HEK293 (cell line): Measurements from ENCODE around the gene OLA1.

Source experiments
- CTCF ChIA-PET: fragments of 350-600 bp; formaldehyde crosslinking; extraction: SDS; loops from one replicate; lab custom pipeline; 2021; ENCODE audit warnings: antibody characterized with exemption; lab: Yijun Ruan, JAX
- POLR2A ChIA-PET: fragments of 300-600 bp; formaldehyde crosslinking; extraction: SDS; loops from one replicate; lab custom pipeline; 2020; ENCODE audit warnings: antibody characterized with exemption, inconsistent platforms; lab: Yijun Ruan, JAX
- H3K27ac ChIP-seq: fragments of 200-500 bp; sonication (Bioruptor generic); 2 replicates; pipeline ENCODE4 v1.5.1; 2014; ENCODE audit warnings: low read depth, low read length, control low read depth, inconsistent platforms; ENCODE audit errors: extremely low read depth
- H3K36me3 ChIP-seq, 2 experiments: fragments of 200-500 bp in 1 of 2; sonication (Bioruptor generic) in 1 of 2; 1 replicate in 1 of 2; 2 replicates in 1 of 2; pipeline ENCODE4 v1.5.1; 2014 to 2017; ENCODE audit warnings: inconsistent platforms in 2 of 2, low read length in 2 of 2; ENCODE audit not compliant: control insufficient read depth in 2 of 2, insufficient read depth in 1 of 2
- H3K4me1 ChIP-seq: fragments of 200-500 bp; sonication (Bioruptor generic); 2 replicates; pipeline ENCODE4 v1.5.1; 2014; ENCODE audit warnings: mild to moderate bottlenecking, low read length, inconsistent platforms; ENCODE audit not compliant: control insufficient read depth, insufficient read depth
- H3K4me3 ChIP-seq: 2 replicates; pipeline ENCODE4 v1.5.1; 2011; ENCODE audit warnings: low read depth, mild to moderate bottlenecking, control low read depth, low read length, moderate library complexity
- H3K9me3 ChIP-seq: fragments of 200-500 bp; sonication (Bioruptor generic); 2 replicates; pipeline ENCODE4 v1.5.1; 2014; ENCODE audit warnings: low read depth, low read length, inconsistent platforms; ENCODE audit not compliant: control insufficient read depth, insufficient read depth
- FEZF1 ChIP-seq: fragments of 450-650 bp; formaldehyde crosslinking; IDR thresholded peaks from 2 replicates; pipeline ENCODE4 v1.5.1; 2016; ENCODE audit warnings: missing biosample characterization, missing genetic modification characterization
- HOXD13 ChIP-seq: sonication (generic); formaldehyde crosslinking; IDR thresholded peaks from 2 replicates; pipeline ENCODE4 v1.8.0; 2022; ENCODE audit warnings: missing genetic modification reagents, borderline replicate concordance
- KLF1 ChIP-seq: fragments of 450-650 bp; formaldehyde crosslinking; IDR thresholded peaks from 2 replicates; pipeline ENCODE4 v1.5.1; 2016; ENCODE audit warnings: missing biosample characterization, missing genetic modification characterization
- KLF9 ChIP-seq: fragments of 450-650 bp; formaldehyde crosslinking; IDR thresholded peaks from 2 replicates; pipeline ENCODE4 v1.5.1; 2016; ENCODE audit warnings: missing biosample characterization, missing genetic modification characterization, low read depth
- PBX3 ChIP-seq: sonication (generic); formaldehyde crosslinking; IDR thresholded peaks from 2 replicates; pipeline ENCODE4 v1.8.1; 2022; ENCODE audit warnings: mild to moderate bottlenecking, moderate library complexity, missing genetic modification reagents
- PRDM10 ChIP-seq: fragments of 450-650 bp; formaldehyde crosslinking; IDR thresholded peaks from 2 replicates; pipeline ENCODE4 v1.5.1; 2016; ENCODE audit warnings: missing biosample characterization, missing genetic modification characterization
- SCRT1 ChIP-seq: fragments of 450-650 bp; formaldehyde crosslinking; IDR thresholded peaks from 2 replicates; pipeline ENCODE4 v1.5.1; 2016; ENCODE audit warnings: missing biosample characterization, missing genetic modification characterization, borderline replicate concordance
- SCRT2 ChIP-seq: fragments of 450-650 bp; formaldehyde crosslinking; IDR thresholded peaks from 2 replicates; pipeline ENCODE4 v1.5.1; 2016; ENCODE audit warnings: missing biosample characterization, missing genetic modification characterization
- TCF7L2 ChIP-seq: IDR thresholded peaks from 2 replicates; pipeline ENCODE4 v1.6.1; 2011; ENCODE audit warnings: low read depth, mild to moderate bottlenecking, inconsistent platforms, low read length, moderate library complexity, borderline replicate concordance
- ZBTB17 ChIP-seq: fragments of 450-650 bp; formaldehyde crosslinking; IDR thresholded peaks from 2 replicates; pipeline ENCODE4 v1.5.1; 2016; ENCODE audit warnings: missing biosample characterization, missing genetic modification characterization
- ZBTB6 ChIP-seq: fragments of 450-650 bp; formaldehyde crosslinking; IDR thresholded peaks from 2 replicates; pipeline ENCODE4 v1.5.1; 2017; ENCODE audit warnings: missing biosample characterization, missing genetic modification characterization
- ZBTB7A ChIP-seq: fragments of 450-650 bp; formaldehyde crosslinking; IDR thresholded peaks from 2 replicates; pipeline ENCODE4 v1.5.1; 2016; ENCODE audit warnings: low read depth, missing biosample characterization, missing genetic modification characterization
- ZFP37 ChIP-seq: fragments of 450-650 bp; formaldehyde crosslinking; IDR thresholded peaks from 2 replicates; pipeline ENCODE4 v1.5.1; 2016; ENCODE audit warnings: missing biosample characterization, missing genetic modification characterization
- ZNF146 ChIP-seq: fragments of 450-650 bp; formaldehyde crosslinking; IDR thresholded peaks from 2 replicates; pipeline ENCODE4 v1.5.1; 2016; ENCODE audit warnings: missing biosample characterization, missing genetic modification characterization
- ZNF202 ChIP-seq: fragments of 450-650 bp; formaldehyde crosslinking; IDR thresholded peaks from 2 replicates; pipeline ENCODE4 v1.5.1; 2016; ENCODE audit warnings: missing biosample characterization, missing genetic modification characterization, borderline replicate concordance
- ZNF248 ChIP-seq: fragments of 450-650 bp; formaldehyde crosslinking; IDR thresholded peaks from 2 replicates; pipeline ENCODE4 v1.5.1; 2017; ENCODE audit warnings: missing biosample characterization, missing genetic modification characterization
- ZNF341 ChIP-seq: fragments of 450-650 bp; formaldehyde crosslinking; IDR thresholded peaks from 2 replicates; pipeline ENCODE4; 2016; ENCODE audit warnings: low read depth, missing biosample characterization, missing genetic modification characterization
- ZNF391 ChIP-seq: fragments of 450-650 bp; formaldehyde crosslinking; IDR thresholded peaks from 2 replicates; pipeline ENCODE4 v1.5.1; 2016; ENCODE audit warnings: low read depth, missing biosample characterization, missing genetic modification characterization, borderline replicate concordance
- ZNF449 ChIP-seq: fragments of 450-650 bp; formaldehyde crosslinking; IDR thresholded peaks from 2 replicates; pipeline ENCODE4 v1.5.1; 2017; ENCODE audit warnings: missing biosample characterization, mild to moderate bottlenecking, missing genetic modification characterization, moderate library complexity
- ZNF529 ChIP-seq: fragments of 450-650 bp; formaldehyde crosslinking; IDR thresholded peaks from 2 replicates; pipeline ENCODE4 v1.5.1; 2017; ENCODE audit warnings: missing genetic modification characterization, missing biosample characterization; ENCODE audit not compliant: insufficient replicate concordance
- ZNF555 ChIP-seq: fragments of 450-650 bp; formaldehyde crosslinking; conservative IDR thresholded peaks from 2 replicates; pipeline ENCODE4 v1.5.1; 2017; ENCODE audit warnings: missing biosample characterization, mild to moderate bottlenecking, missing genetic modification characterization, inconsistent platforms
- ZNF571 ChIP-seq: fragments of 450-650 bp; formaldehyde crosslinking; IDR thresholded peaks from 2 replicates; pipeline ENCODE4 v1.5.0; 2017; ENCODE audit warnings: missing biosample characterization, missing genetic modification characterization

Gene OLA1

GRCh38 chr2:174076975-174077374 is 171.4 kb downstream of the OLA1 start (continued):
- TF ChIP-seq ZNF391 (tag by site-specific recombination) = no peak
- no peak for TF ChIP-seq ZNF202
- TF ChIP-seq ZBTB7A = no peak
- no peak for TF ChIP-seq KLF9 (tag by site-specific recombination)

GRCh38 chr2:174076040-174076439 is 172.3 kb downstream of the OLA1 start:
- TF ChIP-seq ZFP37 (tag by site-specific recombination) (no peak), SCRT2 (tag by site-specific recombination) (peak; percentile 78)
- Histone ChIP-seq H3K4me1 (peaks cover 2% of the 10 kb centered on the region; the same call in 1 of the 2 replicates), H3K9me3 (no peaks in the 10 kb centered on the region), H3K36me3 (peaks cover 0 to 21% of the 10 kb centered on the region in 2 experiments; a peak in 1 of 3 replicates), H3K27ac (no peak overlapping the region), H3K4me3 (no peak overlapping the region)
- POLR2A ChIA-PET = no interaction called here
- CTCF ChIA-PET = interaction anchor here (0.6 to 1.2 kb wide), 3 partner anchors 16 to 481 kb away, joined by 3 to 4 read pairs (median 3); no protein-coding TSS in a partner anchor

GRCh38 chr2:174074831-174075230 is 173.5 kb downstream of the OLA1 start:
- Histone ChIP-seq H3K4me1 (peaks cover 2% of the 10 kb centered on the region; the same call in 1 of the 2 replicates), H3K27ac (no peak overlapping the region), H3K36me3 (peaks cover 0 to 21% of the 10 kb centered on the region in 2 experiments; a peak in 1 of 3 replicates), H3K9me3 (no peaks in the 10 kb centered on the region), H3K4me3 (no peak overlapping the region)
- ChIA-PET CTCF (no interaction called here), POLR2A (no interaction called here)
- no peak for TF ChIP-seq ZNF146 (tag by site-specific recombination)
- TF ChIP-seq ZNF555 (tag by site-specific recombination) = no peak
- no peak for TF ChIP-seq TCF7L2
- no peak for TF ChIP-seq SCRT1 (tag by site-specific recombination)
- no peak for TF ChIP-seq KLF1 (tag by site-specific recombination)
- no peak for TF ChIP-seq PRDM10 (tag by site-specific recombination)
- TF ChIP-seq ZNF248 (tag by site-specific recombination) = no peak
- TF ChIP-seq ZBTB17 (tag by site-specific recombination) = no peak
- no peak for TF ChIP-seq ZBTB6 (tag by site-specific recombination)
- no peak for TF ChIP-seq HOXD13 (CRISPR knock-in tag)
- no peak for TF ChIP-seq PBX3 (CRISPR knock-in tag)
- no peak for TF ChIP-seq ZNF571 (tag by site-specific recombination)
- TF ChIP-seq ZNF529 = no peak
- TF ChIP-seq ZNF449 (tag by site-specific recombination) = no peak
- no peak for TF ChIP-seq FEZF1 (tag by site-specific recombination)
- no peak for TF ChIP-seq ZNF341 (tag by site-specific recombination)
